ELR (cell line): ENCODE data around the gene FAM210B.
"Not testable (repeated sequence)": the region's sequence is repeated elsewhere in the genome, so short reads cannot be mapped to it uniquely, and the experiment has no call there.

Source experiments
- DNase-seq: peaks from one replicate; pipeline ENCODE4 v3.0.0-alpha.2; 2015; ENCODE audit warnings: low read depth

FAM210B gene, protein sequence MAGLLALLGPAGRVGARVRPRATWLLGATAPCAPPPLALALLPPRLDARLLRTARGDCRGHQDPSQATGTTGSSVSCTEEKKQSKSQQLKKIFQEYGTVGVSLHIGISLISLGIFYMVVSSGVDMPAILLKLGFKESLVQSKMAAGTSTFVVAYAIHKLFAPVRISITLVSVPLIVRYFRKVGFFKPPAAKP

DNA sequence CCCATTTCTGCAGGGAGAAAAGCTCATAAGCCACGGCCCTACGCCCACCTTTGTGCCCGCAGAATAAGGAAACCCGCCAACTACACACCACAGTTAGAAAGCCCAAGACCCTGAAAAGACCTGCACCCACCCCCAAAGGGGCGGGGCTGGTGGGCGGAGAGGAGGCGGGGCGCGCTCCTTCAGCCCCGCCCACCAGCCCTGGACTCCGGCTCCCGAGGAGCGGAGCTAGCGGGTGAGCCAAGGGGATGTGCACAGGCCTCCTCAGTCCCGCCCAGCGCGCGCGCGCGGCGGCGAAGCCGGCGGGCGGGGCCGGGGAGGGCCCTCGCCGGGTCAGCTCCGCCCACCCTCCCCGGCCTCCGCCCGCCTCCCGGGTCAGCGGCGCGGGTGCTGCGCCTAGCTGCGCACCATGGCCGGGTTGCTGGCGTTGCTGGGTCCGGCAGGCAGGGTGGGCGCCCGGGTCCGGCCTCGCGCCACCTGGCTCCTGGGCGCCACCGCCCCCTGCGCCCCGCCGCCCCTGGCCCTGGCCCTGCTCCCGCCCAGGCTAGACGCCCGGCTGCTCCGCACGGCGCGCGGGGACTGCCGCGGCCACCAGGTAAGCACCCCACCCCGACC is at the start of gene FAM210B:
Gene FAM210B, plus strand, starts transcription at position 375 of the 612 bp plus-strand sequence. Its CDS starts 32 bp downstream, at position 407.
- DNase-seq = peak; percentile 95

DNA sequence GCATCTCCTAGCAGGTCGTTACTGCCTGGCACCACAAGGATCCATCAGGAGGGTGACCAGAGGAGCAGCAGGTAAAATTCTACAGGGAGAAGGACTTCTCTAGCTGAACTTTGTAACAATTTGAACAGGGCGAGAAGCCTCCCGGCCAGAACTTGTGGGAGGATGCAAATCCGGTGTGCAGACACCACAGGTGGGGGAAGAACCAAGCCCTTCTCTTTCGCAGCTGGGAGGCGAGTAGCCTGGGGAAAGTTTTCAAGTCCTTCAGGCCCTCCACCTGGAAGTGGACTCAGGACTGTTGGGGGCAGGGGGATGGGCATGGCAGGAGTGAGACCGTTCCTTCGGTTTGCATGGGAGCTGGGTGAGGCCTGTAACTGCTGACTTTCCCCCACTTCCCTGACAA is 42.7 kb upstream of the FAM210B start:
- DNase-seq = no peak

DNA sequence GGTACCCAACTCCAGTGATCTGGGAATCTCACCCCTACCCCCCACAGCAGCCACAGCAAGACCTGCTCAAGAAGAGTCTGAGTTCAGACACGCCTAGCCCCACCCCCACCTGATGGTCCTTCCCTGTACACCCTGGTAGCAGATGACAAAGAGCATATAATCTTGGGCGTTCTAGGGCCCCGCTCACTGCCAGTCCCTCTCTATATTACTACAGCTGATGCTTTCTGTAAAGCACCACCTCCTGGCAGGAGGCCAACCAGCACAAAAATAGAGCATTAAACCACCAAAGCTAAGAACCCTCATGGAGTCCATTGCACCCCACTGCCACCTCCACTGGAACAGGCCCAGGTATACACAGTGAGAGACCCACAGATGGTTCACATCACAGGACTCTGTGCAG is 42.3 kb upstream of the FAM210B start:
- no peak for DNase-seq

DNA sequence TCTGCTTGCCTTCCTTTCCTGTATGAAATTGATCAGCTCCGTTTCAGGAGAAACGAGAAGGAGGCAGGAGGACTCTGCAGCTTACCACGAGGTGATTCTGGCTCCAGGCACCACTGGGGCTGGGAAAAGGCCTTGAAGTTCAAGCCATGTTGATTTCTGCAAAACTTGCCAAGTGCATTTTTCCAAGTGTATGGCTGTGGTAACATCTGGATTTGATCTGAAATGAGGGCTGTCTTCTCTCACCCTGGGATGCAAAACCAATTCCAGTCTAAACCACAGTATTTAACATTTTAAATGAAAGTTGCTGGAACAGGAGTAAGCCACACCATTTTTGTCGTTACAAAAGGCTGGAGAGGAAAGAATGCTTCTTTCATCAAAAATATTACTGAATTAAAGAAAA is 36.1 kb upstream of the FAM210B start:
- DNase-seq = no peak

DNA sequence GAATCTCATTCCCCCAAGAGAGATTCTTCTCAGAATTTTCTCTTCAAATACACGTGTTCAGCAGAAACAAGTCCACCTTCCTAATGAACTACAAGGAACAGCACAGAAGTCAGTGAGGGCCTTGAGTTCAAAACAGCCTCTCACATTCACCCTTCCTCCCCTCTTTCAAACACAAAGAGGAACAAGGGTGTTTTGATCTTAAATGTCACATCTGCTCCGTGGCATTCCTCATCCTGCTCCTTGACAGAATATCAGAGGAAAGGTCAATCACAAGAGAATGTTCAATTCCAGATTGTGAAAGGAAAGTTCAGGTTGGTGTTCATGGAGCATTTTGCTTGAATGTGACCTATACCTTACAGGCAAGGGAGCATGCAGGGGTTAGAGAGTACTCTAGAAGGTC is 35.6 kb upstream of the FAM210B start:
- DNase-seq = no peak

DNA sequence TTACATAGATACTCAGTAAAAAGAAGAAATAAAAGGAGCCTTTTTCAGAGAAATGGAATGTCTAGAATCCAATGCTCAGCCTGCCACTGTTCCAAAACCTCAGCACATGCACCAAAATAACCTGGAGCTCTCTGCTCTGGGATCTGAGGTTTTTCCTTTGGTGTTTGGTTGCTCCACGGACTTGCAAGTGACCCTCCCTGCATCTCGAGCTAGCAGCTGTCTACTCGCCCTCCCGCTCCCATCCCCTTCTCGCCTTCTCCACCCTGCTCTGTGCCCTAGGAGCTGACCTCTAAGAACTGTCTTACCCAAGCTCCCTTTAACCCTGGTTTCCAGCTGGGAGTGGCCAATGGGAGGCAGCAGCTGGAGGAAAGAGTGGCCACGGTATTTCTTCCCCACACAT is 35.1 kb upstream of the FAM210B start:
- DNase-seq = no peak

DNA sequence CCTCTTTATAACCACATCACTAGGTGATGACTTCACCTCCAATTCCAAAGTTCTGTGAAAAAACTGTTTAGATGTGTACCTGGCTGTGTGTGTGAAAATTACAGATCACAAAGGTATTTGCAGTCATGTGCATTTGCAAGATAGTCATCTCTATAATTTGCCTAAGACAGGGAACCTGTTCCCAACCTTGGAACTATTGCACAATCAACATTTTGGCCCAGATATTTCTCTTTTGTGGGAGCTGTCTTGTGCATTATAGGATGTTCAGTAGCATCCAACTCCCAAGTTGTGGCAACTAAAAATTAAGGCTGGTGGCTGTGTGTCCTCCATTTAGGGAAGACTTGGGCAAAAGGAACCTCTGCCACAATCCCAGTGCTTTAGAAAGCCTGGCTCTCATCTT is 34.0 kb upstream of the FAM210B start:
- no peak for DNase-seq

DNA sequence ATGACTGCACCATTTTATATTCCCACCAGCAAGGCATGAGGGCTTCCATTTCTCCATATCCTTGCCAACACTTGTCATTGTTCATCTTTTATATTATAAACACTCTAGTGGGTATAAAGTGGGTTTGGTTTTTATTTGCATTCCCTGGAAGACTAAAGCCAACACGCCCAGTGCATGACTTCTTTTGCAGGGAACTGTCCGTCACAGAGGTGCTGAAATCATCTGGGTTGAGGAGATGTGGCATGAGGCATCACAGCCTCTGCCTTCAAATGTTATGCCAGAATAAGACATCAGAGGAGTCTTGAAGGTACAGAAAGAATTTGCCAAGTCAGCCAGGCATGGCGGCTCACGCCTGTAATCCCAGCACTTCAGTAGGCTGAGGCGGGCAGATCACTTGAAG is 29.9 kb upstream of the FAM210B start:
- DNase-seq = peak; percentile 42

DNA sequence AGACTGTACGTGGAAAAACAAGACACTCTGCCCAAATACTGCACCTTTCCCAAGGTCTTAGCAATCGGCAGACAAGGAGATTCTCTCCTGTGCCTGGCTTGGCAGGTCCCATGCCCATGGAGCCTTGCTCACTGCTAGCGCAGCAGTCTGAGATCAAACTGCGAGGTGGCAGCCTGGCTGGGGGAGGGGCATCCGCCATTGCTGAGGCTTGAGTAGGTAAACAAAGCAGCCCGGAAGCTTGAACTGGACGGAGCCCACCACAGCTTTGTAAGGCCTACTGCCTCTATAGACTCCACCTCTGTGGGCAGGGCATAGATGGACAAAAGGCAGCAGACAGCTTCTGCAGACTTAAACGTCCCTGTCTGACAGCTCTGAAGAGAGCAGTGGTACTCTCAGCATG is 22.1 kb upstream of the FAM210B start:
- not testable (repeated sequence) for DNase-seq

DNA sequence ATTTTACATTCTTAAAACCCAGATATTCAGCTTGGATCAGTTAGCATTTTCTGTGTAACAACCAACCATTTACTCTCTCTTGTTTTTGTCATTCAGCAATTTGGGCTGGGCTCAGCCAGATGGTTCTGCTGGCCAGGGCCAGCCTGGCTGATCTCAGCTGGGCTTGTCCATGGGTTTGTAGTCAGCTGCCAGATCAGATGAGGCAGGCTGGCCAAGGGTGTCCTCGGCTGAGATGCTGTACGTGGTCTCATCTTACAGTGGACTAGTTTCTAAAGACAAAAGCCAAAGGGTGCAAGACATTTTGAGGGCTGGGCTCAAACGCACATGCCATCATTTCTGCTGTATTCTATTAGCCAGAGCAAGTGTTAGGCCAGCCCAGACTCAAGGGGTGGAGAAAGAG is 16.0 kb upstream of the FAM210B start:
- DNase-seq = no peak

DNA sequence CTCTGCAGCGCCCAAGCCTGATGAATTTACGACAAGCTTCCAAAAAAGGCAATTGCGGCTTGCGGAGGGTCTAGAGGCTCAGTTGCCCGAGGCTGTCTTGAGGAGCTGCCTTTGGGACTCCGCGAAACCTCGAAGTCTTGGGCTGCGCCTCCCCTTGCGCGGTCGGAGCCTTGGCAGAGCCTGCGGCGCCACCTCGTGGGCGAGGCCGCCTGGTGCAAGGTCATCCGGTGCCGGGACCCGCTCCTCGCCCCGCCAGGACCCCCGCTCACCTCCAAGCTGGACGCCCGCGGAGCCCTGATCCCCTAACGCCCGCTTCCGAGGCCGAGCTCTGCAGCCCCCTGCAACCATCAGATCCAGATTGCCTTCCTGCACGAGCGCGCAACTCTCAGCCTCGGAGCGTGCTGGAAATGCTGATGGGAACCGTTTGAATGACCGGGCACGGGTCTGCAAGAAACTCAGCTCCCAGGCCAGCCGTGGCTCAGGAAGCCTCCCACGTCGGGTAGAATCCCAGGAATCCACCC is 14.9 kb upstream of the FAM210B start:
- peak; percentile 75 for DNase-seq

DNA sequence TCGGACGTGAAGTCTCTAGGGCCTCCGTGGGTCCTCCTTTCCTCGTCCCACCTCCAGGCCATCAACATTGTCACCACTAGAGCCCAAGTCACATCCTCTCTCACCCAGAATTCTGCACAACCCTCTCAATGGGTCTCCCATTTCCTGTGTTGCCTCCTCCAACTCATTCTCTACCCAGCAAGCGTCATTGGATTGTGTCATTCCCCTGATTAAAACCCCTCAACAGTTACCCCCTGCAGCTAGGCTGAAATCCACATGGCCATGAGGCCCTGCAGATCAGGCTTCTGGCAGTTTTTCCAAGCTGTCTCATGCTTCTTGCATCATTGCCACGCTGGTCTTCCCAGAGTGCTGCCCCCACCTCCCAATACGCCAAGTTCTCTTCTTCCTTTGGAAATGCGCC is 12.9 kb upstream of the FAM210B start:
- no peak for DNase-seq

DNA sequence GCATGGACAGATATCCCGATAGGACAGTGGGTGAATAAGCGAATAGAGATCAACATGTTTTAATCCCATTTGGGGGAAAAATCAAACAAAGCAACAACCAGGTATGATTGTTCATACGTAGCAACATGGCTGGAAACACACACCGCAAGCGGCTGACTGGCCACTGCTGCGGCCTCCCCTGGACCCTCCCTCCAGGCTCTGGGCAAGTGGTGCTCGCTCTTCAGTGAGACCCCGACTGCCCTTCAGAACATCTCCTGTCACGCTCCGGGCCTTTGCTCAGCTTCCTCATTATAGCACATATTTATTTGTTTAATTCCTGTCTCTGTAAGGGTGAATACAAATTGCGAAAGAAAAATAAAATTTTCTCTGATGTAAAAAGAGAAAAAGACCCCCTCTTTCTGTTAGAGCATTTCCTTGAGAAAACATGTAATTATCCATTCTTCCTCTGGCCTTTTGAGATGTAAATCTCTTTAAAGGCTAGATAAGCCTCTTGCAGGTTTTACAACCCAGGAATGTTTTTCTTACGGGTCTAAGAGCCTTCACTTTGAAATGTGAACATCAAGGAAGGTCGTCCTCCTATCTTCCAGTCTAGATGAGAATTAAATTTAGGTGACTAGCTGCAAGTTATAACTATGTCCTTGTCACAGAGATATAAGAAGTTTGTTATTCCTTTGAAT is 11.0 kb upstream of the FAM210B start:
- DNase-seq = no peak

DNA sequence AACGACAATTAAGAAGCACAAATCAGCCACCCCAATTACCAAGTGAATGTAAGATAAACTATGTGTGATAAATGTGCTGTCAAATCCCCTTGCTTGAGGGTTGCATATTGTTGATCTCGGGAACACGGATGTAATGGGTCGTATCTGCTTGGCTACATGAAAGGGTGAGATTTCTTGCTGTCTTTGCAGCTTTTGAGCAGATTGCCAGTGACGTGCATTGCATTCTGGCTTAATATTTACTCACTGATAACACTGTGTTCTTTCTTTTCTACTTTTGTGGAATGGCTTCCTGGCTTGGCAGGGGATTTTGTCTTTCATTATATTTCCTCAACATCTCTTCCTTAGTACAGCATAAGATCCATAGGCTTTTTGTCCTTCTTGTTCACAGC is 10.5 kb upstream of the FAM210B start:
- DNase-seq = no peak

DNA sequence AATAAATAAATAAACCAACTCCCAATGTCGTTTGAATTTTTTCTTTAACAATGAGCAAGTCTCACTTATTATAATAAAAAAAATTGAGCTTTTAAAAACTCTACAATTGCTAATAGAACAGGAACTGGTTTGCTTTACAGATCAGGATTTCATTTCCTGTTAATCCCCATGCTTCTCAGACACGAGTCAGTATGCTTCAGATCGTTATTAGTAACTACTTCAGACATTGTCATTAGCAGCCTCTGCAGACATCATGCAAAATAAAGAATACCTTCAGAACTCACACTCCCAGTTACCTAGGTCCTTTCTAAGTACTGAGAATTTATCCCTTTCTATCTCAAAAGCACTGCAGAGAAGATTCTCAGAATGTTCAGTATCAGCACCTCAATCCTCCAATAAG is 10.0 kb upstream of the FAM210B start:
- DNase-seq = peak; percentile 80

DNA sequence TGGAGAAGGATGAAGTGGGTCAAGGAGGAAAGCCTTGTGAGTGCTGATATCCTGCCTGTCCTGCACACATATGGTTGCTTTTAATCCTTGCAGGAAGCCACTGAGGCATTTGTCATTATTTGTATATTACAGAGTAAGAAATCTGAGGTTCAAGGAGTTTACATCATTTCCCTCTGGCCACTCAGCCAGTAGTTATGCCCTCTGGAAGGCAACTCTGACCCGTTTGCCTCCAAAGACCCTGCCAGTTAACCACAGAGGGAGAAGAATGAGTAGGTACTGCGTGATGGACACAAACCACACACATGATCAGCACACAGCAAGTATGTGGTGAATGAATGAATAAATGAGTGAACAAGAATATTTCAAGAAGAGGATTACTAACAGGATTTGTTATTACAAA is 7.9 kb upstream of the FAM210B start:
- peak; percentile 94 for DNase-seq

DNA sequence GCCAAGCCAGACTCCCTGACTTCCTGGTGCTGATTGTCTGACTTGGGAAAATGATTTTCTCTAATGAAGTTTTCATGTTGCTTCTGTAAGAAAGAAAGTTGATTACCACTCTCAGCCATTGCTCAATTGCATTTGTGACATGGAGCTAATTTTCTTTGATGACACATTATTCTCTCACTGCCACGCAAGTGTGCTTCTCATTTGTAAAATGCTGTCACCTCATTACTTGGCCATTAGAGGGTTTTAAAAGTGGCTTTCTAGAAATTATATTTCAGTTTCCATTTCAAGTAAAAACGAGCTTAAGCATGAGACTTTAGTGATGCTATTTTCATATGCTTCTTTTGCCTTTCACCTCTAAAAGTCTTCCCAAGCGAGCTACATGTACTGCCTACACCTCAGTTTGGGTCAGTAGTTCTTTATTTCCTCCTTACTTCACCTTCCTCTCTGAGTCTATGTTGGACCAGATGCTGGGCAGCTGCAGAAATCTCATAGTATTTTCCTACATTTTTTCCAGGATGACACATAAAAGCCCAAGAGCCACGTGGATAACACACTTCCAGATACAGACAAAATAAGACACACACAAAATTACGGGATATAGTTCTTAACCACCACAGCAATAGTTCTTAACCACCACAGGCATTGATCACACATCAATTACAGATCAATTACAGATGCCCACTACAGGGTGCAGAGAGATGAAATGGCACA is 6.3 kb upstream of the FAM210B start:
- DNase-seq = peak; percentile 52

DNA sequence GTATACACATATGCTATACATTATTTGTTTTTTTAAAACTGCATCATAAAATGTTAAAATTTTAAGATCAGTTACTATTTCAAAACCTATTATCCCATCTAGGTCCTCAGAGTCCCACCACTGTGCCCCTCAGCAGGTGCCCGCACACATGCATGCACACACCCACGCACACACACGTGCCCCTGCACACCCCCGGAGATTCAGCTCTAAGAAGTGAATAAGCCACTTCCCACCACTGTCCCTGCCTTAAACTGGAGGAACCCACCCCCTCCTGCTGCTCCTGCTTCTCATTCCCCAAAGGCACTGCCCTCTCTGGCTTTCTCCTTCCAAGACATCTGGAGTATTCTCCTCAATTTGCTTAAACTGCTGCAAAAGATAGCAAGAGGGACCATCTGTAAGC is 5.4 kb upstream of the FAM210B start:
- no peak for DNase-seq

DNA sequence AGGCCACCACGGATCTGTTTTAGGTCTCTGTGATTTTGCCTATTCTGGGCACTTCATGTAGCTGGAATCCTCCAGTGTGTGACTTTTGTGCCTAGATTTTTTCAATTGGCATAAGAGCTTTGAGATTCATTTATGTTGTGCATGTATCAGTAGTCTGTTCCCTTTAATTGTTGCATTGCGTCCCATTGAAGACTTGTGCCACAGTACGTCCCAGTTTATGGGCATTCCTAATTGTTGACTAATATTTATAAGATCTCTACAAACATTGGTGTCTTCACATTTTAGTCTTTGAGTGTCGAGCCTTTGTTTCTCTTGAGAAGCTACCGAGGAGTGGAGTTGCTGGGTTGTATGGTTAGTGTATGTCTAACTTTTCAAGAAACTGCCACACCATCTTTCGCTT is 704 bp upstream of the FAM210B start:
- peak; percentile 59 for DNase-seq

DNA sequence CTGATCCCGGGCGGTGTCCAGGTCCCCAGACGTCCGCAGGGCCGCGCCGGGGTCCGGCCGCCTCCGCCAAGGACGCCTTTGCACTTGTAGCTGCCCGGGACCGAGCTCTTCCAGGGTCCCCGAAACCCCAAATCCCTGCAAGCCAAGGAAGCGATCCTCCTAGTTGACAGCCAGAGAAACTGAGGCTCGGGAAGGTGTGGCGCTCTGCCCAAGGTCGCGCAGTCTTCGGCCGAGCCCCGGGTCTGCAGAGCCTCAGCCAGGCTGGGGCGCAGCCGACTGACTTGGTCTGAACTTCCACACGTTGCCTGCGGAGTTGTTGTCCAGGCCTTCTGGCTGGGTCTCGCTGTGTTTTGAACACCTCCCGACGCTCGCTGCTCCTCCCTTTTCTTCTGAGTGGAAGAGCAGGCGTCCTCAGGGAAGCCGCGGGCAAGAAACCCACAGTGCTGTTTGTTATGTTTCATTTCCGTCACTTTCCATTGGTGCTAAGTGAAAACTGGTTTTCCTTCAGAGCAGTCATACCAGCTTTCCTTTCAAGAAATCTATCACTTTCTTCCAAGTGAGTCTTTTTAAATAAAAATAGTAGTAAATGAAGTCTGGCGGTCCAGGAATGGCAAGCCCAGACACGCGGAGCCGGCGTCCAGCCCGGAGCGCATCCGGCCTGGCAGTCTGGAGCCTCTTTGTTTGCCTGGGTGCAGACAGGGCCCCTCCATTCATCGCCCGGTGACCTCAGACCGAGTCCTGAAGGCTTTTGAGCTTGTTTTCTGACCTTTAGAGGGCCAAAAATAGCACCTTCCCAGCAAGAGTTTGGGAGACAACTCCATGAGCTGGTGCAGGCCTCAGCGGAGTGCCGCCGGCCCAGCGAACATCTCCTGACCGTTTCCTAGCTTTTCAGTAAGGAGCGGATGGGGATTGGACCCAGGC is 698 bp downstream of the FAM210B start:
- DNase-seq = peak; percentile 88

DNA sequence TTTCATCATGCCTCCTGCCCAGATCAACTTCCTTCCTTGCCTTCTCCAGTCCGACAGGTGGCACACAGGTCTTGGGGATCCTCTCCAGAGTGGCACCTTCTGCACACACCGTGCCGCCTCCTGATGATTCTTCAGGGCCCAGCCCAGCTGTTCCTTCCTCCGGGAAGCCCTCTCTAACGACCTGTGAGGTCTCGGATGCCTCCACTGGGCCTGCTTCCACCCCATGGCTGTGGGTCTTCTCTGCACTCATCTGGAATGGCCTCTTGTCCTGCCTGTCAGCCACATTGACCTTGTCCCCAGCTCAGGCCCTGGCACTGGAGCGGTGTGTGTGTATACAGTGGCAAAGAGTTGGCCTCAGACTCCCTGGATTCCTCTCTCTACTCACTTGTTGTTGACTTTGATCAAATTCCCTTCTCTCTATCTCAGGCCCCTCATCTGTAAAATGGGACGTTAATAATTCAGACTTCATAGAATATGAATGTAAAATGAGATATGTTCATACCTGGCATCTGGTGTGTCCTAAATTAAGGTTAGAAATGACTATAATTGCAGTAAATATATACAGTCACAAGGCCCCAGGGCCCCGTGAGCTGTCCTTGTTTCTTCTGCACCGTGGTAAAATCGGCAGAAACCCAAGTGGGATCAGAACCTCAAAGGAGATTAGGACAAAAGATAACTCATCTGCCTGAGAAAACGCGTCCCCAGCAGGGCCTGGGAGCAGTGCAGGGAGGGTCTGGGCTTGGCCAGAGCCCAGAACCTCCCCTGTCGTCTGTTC is 1.5 kb downstream of the FAM210B start:
- no peak for DNase-seq
